Activated gamma-delta T cell treated with Interleukin-2 at 50 U/mL for 16 hours (primary cell): ENCODE results near the gene TMEM184B.

ENCODE experiments used
- DNase-seq: peaks from one replicate; pipeline ENCODE4 v3.0.0-alpha.2; 2020

The TMEM184B gene

DNA sequence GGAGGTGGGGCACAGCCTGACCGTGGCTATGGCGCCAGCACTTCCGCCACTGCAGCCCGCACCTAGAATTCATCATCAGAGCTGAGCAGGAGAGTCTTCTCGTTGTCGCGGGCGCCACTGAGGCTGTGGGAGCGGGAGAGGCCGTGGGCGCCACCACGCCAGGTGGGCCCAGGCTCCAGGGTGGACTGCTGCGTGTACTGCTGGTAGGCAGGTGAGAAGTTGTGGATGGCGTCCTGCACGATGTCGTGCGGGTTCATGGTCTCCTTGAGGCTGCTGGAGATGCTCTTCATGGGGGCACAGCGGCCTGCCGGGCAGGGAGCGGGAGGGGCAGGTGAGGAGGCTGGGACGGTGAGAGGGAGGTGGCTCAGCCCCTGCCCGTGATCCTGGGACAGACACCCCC, 51.4 kb downstream of the TMEM184B start:
- DNase-seq, result no peak

DNA sequence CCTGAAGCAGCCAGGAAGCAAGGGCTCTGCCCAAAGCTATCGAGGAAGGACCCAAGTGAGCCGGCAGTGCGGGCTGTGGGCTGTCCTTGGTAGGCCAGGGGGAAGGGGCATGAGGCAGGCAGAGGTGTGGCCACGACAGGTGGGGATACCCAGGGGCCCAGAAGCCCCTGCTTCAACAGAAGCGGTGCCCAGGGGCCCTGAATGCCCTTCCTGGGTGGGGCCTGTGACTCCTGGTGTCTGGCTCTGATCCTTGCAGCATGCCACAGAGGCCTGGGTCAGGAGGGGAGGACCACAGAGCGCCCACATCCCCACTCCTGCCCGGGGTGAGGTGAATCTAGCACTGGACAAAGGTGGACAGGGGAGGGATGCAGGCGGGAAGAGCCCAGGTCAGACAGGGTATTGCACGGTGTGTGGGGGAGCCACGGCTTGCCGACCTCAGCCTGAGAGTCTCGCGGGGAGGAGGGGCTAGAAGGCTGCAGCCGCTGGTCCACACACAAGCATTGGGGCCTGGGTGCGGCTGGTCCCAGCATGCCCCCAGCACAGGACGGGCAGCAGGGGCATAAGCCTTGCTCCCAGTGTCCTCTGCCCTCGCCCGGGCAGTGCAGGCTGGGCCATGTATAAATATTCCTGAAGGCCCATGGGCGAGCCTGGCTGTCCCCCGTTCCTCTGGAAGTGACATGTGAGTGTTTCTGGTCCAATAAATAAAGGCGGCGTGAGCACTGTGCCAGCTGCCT, 52.0 kb downstream of the TMEM184B start:
- DNase-seq, result no peak

DNA sequence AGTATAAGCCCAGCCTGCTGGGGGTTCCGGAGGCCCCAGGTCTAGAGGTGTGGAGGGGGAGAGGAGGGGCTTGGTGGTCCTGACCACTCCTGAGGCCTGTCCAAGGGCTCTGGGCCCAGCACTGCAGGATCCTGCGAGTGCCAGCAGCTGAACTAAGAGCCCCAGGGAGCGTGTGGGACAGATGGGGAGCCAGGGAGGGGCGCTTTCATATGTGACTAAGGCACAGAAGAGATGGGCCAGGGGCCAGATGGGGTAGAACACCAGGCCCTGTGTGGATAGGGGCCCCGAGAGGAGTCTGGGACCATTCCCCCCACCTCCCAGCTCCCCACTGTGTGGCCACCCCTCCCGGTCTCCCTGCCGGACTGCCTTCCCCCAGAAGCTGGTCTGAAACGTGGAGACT, 52.6 kb downstream of the TMEM184B start:
- no peak for DNase-seq

DNA sequence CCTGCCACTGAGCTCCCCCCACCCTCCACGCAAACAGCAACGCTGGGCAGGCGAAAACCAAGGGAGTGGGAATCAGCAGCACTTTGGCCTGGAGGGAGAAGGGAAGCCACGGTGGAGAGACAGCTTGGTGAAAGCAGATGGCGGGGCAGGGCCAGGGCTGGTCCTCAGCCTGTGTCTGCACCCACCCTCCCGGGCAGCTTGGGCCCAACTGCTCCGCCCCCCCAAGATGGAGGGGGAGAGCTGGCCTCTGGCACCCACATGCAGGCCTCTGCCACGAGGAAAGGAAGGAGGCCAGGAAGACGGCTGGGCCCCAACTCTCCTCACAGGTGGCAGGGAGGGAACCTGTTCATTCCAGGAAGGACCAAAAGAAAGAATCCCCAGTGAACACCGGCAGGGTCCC, 53.2 kb downstream of the TMEM184B start:
- DNase-seq, result no peak

DNA sequence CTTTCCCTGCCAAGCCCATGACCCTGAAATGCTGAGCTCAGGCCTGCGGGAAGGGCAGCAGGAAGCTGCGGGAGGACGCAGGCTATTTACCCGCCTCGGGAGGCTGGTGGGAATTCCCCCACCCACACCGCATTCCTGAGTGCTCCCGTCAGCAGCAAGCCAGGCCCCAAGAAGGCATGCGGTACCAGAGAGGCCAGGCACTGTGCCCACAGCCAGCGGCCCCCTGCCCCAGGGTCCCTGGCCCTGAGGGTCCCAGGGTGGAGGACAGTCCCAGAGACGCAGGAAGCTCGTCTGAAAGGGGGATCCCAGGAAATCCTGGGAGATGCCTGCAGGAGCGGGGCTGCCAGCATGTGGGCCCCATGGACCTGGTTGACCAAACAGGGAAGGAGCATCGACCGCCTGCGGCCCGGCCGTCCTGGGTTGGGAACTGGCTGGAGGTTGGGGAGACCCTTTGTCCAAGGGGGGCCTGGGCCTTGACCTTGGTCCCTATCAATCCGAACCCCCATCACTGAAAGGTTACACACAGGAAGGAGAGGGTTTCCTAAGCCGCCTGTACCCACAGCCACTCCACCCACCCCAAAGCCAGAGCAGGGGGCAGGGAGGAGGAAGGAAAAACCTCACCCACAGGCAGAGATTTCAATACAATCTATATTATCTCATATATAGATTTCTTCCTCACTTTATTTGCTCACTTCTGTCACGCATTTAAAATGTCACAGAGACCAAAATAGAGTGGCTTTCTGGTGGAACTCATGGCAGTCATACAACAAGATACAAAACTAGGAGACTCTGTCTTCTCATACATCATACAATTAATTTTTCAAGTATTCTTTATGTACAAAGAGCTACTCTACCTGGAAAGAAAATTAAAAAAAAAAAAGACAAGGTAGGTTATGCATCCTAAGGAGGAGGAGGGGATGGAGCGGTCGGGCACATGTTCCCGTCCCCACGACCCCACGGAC, 53.9 kb downstream of the TMEM184B start:
- no peak for DNase-seq

DNA sequence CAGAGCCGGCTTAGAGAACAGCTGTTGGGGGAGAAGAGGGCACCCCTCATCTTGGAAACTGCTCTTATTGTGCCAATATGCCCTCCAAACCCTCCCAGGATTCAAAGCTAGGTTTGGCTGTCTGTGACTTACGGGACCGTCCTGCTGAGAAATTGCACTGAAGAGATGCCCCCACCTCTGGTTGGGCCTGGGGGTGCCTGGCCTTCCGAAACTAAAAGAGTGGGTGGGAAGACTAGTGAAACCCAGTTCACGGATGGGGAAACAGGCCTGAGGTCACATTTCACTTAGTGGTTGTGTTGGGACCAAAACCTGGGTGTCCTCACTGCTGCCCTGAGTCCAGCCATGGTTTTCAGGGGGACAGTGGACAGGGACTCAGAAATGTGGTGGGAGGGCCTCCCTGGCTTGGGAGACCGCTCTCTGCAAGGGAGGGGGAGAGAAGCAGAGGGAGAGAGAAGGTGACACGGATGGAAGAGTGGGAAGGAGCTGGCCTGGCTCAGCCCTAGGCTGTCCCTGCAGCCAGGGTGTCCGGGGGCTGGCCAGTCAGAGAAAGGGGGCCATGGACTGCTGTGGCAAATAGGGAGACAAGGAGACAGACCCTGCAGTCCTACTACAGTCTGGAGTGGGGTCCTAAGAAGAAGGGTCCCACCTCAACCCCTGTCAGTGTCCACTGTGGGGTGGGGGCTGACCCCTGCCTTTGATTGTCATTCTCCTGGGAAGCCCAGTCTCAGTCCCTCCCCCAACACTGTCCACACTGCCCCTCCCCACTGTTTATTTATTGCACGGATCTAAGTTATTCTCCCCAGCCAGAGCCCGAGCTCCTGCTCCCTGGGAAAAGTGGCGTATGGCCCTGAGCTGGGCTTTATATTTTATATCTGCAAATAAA, 57.4 kb downstream of the TMEM184B start:
- no peak for DNase-seq

DNA sequence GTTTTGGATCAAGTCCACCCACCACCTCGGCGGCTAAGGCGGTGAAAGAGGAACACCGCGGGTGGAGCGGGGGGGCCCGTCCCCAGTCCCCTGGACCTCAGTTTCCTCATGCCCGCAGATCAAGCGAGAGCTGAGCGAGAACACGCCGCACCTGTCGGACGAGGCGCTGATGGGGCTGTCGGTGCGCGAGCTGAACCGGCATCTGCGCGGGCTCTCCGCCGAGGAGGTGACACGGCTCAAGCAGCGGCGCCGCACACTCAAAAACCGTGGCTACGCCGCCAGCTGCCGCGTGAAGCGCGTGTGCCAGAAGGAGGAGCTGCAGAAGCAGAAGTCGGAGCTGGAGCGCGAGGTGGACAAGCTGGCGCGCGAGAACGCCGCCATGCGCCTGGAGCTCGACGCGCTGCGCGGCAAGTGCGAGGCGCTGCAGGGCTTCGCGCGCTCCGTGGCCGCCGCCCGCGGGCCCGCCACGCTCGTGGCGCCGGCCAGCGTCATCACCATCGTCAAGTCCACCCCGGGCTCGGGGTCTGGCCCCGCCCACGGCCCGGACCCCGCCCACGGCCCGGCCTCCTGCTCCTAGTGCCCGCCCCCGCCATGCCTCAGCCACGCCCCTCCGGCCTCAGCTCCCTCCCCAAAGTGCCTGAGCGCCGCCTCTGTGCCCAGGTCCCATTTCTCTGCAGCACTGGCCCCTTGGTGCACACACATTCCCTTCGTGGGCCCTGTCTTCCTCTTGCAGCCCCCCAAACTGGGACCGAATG, 58.3 kb downstream of the TMEM184B start:
- DNase-seq, result peak; percentile 58

DNA sequence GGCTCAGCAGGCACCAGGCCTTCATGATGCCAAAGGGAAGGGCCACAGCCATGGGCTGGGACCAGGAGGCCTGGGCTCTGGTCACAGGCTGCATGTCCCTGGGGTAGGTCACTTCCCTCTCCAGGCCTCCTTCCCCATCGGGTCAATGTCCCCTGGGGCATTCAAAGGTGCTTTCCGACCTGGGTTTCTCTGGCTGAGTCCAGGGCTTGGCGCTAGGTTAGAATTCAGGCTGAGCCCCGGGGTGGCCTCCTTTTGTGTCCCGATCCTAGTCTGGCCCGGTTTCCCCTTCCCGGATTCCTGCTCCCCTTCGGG, 58.9 kb downstream of the TMEM184B start:
- DNase-seq, result no peak

DNA sequence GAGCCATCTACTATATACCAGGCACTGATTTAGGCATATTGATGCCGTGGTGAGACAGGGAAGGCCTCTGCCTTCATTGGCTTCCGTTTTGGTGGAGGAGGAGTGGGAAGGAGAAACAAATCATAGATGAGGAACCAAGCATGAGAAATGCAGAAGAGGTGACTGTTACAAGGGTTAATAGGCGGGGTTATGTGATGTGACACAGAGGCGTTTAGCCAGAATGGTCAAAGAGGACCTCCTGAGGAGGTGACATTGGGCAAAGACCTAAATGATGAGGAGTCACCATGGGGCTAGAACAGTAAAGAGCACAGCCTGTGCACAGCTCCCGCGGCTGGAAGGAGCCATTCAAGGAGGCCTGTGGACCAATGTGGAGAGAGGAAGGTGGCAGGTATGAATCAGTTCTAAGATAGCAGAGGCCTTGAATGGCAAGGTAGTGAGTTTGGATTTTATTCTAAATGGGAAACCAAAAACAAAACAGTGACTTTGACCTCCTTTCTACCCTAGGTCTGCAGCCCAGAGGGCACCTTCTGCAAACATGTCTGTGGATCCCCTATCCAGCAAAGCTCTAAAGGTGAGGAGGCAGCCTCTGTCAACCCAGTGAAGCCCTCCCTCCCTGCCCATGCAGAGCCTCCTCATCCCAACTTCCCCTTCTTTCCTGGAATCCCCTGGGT, 59.4 kb downstream of the TMEM184B start:
- DNase-seq, result no peak

DNA sequence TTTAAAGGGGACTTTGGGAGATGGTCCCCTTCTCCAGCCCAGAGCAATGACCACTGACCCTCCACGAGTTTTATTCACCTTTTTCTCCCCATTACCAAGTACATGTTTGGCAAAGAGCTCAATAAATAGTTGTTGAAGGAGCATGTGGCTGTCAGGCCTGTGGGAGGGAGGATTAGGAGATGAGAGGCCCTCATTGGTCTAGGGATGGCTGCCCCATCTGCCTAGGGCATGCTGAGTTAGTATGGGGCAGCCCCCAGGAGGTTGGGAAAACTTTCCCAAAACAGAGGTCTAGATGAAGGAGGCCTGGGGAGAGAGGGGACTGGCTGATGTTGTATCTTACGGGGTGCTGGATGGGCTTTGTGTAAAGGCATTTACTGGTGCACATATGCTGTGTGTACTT, 60.4 kb downstream of the TMEM184B start:
- no peak for DNase-seq

DNA sequence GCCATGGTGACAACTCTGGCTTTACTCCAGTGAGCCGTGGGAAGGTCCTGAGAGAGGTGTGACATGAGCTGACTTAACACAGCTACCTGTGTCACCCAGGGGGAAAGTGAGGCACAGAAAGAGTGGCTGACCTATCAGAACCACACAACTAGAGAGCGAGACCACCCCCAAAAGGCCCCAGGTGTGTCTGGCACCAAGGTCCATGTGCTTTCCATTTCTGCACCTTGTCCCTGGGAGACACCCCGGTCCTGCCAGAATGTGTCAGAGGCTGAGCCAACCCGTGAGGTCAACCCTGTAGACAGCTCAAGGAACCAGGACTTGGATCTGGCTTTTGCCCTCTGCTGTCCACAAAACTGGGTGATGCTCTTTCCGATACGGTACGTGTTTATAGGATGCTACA, 61.3 kb downstream of the TMEM184B start:
- DNase-seq, result no peak

DNA sequence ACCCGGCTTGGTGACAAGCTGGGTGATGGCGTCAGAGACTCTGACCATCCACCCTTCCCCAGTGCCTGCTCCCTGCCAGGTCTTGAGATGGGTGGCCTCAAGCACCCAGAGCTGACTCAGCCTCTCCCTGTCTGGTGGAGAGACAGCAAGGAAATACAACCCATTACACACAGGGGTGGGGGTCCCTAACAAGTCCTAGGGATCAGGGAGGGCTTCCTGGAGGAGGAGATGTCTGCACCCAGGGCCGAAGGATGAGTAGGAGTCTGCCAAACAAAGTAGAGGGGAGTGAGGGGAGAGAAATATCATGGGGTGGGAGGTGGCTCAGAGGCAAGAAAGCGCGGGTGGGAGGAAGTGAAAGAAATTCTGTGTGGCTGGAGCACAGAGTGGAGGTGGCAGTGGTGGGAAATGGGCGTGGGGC, 64.2 kb downstream of the TMEM184B start:
- no peak for DNase-seq

DNA sequence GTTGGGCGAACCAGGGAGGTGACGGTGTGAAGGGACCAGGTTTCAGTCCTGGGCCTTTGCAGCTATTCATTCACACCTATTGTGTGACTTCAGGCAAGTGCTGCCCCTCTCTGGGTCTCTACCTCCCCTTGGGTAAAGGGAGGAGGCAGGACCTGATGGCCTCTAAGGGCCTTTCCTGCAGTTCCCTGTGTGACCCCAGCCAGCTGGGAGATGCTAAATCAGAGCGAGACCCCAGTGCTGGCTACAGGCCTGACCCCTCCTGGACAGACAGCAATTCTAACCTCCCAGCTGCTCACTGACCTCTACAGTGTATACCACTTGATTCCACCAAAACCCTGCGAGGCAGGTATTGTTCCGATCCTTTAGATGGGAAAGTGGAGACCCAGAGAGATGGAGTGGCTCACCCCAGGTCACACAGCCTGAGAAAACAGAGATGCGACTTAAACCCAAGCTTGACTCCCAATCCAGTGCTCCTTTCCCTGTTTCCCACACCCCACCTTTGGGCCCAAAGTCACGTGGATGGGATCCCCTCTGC, 64.8 kb downstream of the TMEM184B start:
- DNase-seq, result no peak

DNA sequence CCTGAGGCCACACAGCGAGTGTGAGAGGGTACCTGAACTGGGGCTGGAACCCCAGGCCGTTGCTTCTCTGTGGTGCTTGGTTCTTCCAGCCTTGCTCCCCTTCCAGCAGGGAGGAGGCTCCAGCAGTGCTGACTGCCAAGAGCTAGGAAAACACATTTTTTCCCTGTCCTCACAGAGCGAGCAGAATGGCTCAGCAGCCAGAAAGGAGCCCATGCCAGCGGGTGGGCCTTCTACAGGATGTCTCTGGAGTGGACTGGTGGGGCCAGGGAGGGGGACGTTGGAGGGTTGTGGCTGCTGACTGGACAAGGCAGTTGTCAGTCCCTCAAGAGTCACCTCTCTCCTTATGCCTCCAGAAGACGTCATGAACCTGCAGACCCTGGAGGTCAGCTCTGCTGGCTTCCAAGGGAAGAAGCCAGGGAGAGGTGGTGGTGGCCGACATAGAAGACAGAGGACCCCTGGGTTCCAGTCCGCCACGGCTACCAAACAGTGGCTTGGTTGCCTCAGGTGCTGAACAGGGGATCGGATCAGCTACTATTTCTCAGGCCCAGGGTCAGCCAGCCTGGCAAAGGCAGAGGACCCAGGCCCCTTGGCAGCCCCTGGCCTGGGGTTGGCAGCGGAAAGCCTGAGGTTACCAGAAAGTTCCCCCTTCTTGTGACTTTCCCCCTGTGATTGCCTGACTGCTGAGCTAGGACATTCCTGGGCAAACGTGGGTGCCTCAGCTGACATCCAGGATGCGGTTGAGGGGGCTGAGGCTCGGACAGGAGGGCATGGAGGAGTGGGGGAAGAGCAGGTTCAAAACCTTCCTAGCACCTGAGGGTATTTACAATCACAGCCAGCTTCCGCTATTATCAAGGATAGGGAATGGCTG, 67.3 kb downstream of the TMEM184B start:
- DNase-seq, result no peak

DNA sequence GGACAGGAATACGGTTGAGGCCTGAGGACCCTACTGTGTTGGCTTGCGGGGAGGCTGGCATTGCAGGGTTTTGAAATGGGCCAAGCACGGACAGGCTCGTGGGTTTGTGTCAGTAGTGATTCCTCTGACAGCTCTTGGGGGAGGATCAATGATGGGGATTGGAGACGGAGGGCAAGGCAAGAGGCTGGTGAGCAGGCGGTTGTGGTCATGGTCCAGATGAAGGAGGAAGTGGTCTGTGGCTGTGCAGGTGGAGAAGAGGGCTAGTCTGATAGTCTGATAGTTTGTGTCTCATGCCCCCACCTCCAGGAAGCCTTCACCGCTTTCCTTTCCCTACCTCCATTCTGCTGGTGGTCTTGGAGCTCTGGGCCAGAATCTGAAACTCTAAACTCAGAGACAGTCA, 68.0 kb downstream of the TMEM184B start:
- DNase-seq, result no peak

DNA sequence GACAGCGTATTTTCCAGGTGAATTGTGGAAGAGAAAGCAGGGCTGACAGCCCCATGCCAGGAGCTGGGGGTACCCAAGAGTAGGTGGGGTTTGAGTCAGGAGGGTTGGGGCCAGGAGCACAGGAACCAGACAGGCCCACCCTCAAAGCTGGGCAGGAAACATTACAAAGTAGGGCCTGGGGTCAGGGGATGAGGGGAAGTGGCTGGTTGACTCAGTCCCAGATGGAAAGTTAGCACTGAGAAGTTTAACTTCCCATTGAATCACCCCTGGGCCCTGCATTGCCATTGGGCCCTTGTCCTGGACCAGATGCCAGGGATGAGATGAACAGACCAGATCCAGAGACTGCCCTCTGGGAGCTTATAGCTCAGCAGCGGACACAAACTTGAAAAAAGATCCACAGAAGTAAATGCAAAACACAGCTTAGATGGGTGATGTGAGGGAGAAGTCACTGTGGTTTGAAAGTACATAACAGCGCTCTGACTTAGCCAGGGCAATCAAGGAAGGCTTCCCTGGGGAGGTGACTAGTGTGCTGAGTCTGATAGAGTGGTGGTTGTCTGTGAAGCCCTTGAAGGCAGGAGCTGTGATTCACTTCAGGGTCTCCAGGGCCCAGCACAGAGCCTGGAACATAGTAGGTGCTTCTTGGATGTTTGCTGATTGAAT, 68.8 kb downstream of the TMEM184B start:
- DNase-seq, result no peak

DNA sequence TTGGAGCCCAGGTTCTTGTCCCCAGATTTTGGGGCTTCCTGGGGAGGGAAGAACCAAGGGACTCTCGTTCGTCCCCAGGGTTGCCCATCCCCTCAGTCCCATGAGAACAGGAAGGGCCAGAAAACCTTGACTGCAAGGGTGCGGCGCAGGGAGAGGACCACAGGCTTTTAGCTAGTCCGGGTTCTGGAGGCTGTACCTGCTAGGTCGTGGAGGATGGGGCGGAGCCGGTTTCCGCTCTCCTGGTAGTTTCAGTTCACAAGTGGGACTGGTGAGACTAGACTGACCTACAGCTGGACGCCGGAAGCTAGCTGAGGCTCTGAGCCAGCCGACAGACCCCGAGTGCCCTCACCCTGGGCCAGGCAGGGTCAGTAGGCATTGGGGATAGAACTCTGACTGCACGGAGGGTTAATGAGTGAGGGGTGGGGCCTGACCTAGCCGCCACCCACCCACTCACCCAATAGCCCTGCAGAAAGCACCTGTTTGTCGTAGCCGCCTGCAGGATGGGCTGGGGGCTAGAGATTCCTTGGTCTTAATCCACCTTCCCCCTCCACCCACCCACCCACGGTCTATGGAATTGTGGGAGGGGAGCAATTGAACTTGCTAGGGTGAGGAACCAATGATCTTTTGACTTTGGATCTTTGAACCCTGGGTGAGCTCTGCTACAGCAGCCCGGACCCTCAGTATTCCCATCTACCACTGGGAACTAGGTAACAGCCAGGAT, 69.6 kb downstream of the TMEM184B start:
- peak; percentile 31 for DNase-seq

DNA sequence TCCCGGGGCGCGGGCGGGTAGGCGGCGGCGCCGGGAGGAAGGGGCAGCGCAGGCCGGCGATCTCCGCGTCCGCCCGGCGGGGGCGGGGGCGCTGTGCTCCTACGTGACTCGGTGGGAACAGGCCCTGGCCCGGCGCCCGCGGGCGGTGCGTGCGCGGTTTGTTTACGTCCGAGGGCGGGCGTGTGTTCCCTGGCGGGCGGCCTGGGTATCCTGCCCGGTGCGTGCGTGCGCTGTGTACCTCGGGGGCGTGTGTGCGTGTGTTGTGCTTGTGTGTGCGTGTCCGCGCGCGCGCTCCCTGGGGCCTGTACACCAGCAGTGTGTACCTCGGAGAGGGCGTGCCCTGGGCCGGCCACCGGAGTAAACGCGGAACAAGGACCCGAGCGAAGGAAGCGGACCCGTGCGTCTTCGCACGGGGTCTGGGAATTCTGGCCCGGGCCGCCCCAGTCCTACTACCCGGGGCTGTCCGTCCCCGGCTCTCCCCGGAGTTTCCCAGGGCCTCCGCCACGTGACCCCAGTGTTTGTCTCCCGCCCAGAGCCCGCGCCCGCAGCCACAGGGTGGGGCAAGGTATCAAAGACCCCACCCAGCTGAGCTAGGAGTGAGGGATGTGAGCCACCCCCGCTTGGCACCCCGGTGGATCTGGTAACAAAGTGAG, 70.2 kb downstream of the TMEM184B start:
- peak; percentile 55 for DNase-seq
